ENCODE data around the gene ZNF574.
A peak's percentile ranks its signal among the peaks of the same experiment; 100 is the strongest.
"Not testable (repeated sequence)": the region's sequence is repeated elsewhere in the genome, so short reads cannot be mapped to it uniquely, and the experiment has no call there.

ZNF574 gene, protein sequence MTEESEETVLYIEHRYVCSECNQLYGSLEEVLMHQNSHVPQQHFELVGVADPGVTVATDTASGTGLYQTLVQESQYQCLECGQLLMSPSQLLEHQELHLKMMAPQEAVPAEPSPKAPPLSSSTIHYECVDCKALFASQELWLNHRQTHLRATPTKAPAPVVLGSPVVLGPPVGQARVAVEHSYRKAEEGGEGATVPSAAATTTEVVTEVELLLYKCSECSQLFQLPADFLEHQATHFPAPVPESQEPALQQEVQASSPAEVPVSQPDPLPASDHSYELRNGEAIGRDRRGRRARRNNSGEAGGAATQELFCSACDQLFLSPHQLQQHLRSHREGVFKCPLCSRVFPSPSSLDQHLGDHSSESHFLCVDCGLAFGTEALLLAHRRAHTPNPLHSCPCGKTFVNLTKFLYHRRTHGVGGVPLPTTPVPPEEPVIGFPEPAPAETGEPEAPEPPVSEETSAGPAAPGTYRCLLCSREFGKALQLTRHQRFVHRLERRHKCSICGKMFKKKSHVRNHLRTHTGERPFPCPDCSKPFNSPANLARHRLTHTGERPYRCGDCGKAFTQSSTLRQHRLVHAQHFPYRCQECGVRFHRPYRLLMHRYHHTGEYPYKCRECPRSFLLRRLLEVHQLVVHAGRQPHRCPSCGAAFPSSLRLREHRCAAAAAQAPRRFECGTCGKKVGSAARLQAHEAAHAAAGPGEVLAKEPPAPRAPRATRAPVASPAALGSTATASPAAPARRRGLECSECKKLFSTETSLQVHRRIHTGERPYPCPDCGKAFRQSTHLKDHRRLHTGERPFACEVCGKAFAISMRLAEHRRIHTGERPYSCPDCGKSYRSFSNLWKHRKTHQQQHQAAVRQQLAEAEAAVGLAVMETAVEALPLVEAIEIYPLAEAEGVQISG

DNA sequence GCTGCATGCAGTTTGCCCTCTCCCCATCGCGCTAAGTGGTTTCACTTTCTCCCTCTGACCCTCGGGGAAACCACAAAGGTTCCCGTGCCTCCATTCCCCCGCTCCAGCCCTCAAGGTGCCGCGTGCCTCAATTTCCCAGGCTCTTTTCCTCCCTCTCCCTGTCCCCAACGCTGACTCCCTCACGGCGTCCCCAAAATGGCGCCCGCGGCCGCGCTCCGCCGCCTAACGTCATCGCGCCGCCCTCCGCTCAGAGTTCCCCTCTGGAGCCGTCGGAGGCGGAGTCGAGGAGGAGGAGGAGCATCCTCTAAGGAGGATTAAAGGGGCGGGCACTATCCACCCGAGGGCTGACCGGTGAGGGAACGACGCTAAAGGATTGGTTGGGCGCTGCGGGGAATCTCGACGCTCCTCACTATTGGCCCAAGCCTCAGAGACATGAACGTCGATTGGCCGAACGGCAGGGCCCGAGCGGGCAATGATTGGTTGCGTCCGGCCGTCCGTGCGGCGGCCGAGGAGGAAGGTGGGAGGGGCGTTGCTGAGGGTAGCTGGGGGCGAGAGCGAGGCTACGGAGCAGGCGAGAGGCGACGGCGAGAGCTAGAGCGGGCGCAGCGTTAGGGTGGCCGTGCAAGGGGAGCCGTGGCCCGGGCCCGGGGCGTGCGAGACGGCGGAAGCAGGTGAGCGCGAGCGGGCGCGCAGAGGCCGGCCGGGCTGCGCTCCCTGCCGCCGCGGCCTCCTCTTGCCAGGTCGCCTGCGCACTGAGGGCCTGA lies at the start of gene ZNF574:
TSS of gene ZNF574 (plus strand) at position 551 of the 764 bp plus-strand sequence. CDS start 2,441 bp downstream, outside the sequence.
- peak; percentile 100 for DNase-seq

DNA sequence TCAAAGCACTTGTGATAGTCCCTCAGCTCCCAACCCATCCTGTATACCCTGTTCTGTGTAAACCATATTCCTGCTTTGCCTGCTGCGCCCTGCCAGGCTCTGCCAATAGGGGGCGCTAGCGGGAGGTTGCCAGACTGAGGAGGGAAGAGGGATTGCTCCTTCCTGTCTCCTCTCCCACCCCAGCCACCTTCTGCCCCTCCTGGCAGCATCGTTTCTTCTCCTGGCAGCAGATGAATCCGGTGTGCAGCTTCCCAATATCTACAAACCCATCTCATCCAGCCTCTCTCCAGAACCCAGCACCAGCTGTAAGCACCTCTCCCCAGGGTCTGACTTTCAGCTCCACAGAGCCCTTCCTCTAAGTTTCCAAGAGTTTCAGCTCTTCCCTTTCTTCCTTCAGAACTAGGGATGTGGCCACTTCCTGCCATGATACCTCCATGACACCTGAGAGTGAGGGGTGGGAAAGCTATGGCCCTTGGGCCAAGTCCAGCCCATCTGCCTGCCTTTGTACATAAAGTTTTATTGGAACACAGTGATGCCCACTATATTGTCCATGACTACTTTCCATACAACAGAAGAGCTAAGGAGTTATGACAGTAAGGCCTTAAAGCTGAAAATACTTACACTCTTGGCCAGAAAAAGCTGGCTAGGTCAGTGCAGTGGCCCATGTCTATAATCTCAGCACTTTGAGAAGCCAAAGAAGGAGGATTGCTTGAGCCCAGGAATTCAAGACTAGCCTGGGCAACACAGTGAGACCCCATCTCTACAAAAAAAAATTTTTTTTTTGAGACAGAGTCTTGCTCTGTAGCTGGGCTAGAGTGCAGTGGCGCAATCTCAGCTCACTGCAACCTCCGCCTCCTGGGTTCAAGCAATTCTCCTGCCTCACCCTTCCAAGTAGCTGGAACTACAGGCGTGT lies 47.4 kb upstream of the ZNF574 start:
- DNase-seq = no peak

DNA sequence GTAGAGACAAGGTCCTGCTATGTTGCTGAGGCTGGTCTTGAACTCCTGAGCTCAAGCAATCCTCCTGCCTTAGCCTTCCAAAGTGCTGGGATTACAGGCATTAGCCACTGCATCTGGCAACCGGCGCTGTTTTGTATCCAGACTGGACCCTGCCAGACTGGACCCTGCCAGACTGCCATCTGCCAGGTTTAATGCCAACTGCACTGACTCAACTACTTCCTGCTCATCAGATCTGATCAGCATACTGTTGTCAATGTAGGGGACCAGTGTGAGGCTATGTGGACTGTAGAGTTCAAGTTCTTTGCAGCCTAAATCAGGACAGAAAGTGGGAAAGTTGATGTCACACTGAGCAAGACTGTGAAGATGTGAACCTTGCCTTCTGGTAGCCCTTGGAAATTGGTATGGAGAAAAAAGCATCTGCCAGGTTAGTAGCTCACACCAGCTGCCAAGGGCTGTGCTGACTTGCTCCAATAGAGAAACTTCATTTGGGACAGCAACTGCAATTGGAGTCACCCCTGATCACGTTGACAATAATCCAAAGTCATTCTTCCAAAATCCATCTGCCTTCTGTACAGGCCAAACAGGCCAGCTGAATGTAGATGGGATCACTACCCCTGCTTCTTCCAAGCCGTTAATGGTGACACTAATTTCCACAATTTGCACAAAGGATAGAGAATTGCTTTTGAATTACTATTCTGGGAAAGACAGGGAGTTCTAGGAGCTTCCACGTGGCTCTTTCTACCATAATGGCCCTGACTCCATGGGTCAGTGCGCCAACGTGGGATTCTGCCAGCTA lies 45.1 kb upstream of the ZNF574 start:
- DNase-seq = no peak

DNA sequence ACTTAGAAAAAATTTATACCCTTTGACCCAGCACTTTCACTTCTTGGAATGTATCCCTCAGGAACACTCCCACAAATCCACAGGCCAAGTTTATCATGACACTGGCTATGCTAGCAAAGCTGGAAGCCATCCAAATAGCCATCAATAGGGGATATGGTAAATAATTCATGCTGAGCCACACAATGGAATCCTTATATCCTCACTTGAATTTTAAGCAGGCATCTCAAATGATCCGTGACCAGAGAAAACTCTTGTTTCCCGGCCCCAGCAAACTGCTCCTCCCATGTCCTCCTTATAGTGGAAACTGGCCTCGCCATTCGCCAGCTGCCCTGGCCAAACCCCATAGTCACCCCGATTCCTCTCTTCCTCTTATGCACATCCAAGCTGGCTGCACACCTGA lies 43.5 kb upstream of the ZNF574 start:
- DNase-seq = no peak

DNA sequence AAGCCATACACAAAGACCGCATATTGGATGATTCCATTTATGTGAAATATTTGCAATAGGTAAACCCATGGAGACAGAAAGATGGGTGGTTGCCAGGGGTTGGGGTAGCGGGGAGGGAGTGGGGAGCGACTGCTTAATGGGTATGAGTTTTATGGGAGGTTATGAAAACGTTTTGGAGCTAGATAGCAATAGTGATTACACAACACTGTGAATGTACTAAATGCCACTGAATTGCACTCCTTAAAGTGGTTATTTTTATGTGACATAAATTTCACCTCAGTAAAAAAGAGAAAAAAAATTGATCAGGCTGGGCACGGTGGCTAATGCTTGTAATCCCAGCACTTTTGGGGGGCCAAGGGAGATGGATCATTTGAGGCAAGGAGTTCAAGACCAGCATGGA lies 42.6 kb upstream of the ZNF574 start:
- DNase-seq = no peak

DNA sequence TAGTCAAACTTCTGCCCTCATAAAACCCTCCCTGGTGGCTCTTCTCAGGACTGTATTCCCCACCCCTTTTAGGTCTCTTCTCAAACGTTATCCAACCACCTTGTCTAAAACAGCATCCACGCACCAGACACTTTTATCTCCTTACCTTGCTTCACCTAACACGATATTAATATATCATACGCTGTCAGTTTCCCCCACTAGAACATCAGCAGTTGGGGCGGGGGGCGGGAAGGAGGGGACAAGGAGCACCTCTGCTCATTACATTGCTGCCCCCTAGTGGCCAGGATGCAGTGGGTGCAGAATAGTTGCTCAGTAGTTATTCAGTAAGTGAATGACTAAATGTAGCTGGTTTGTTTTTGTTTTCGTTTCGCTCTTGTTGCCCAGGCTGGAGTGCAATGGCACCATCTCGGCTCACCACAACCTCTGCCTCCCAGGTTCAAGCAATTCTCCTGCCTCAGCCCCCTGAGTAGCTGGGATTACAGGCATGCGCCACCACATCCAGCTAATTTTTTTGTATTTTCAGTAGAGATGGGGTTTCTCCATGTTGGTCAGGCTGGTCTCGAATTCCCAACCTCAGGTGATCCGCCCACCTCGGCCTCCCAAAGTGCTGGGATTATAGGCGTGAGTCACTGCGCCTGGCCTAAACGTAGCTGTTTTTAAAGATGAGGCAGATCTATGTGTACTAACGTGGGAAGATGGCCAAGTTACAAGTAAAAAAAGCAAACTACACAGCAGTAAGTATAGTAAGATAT lies 41.1 kb upstream of the ZNF574 start:
- DNase-seq = peak; percentile 60

DNA sequence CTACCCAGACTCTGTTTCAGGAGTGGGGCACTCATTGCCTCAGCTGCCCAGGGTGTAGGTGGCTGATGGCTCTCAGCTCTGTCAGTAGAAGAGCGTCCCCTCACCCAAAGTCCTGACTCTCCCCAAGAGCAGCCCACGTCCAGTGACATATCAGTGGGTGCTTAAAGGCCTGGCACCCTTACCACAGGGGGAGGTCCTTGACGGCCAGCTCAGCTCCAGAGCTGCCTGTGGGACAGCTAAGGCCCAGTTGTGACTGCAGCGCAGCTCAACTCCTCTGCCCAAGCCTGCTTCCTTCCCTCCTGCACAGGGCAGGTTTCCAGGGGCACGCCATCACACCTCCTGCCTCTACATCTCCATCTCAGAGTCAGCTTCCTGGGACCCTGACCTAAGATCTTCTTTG lies 38.3 kb upstream of the ZNF574 start:
- no peak for DNase-seq

DNA sequence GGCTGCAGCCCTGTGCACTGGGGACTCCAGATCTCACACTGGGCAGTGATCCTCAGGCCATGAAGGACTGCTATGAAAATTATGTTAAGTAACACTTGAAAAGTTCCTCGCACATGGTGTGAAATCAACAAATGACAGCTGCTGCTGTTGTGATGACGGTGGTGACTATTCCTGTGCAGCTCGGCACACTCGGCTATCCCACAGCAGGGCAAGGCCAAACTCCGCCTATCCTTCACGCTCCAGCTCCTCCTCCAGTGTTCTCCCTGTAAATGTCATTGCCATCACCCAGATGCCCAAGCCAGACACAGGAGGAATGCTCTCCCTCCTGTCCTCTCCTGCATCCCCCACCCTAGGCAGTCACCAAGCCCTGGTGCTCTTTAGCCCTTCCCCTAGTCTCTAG lies 37.3 kb upstream of the ZNF574 start:
- no peak for DNase-seq

DNA sequence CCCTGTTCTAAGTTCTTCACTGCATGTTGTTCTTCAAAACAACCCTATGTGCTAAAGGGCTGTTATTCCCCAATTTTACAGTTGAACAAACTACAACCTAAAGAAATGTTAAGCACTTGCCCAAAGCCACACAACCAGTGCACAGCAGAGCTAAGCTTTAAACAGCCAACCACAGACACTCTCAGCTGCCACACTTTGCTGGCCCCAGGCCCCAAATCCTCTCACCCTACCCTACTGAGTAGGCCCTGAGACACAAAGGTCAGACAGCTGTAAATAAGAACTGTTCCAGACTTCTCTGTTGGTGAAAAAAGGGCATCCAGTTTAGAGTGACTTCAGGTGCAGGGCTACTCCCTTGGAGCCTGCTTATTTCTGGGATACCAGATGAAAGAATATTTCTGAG lies 35.9 kb upstream of the ZNF574 start:
- no peak for DNase-seq

DNA sequence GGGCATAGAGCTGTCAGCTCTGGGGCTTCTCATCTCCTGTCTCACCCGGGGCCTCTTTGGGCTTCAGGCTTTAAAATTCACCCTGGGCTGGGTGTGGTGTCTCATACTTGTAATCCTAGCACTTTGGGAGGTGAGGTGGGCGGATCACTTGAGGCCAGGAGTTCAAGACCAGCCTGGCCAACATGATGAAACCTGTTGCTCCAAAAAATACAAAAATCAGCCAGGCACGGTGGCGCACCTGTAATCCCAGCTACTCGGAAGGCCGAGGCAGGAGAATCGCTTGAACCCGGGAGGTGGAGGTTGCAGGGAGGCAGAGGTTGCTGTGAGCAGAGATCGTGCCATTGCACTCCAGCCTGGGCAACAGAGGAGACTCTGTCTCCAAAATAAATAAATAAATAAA lies 35.5 kb upstream of the ZNF574 start:
- not testable (repeated sequence) for DNase-seq

DNA sequence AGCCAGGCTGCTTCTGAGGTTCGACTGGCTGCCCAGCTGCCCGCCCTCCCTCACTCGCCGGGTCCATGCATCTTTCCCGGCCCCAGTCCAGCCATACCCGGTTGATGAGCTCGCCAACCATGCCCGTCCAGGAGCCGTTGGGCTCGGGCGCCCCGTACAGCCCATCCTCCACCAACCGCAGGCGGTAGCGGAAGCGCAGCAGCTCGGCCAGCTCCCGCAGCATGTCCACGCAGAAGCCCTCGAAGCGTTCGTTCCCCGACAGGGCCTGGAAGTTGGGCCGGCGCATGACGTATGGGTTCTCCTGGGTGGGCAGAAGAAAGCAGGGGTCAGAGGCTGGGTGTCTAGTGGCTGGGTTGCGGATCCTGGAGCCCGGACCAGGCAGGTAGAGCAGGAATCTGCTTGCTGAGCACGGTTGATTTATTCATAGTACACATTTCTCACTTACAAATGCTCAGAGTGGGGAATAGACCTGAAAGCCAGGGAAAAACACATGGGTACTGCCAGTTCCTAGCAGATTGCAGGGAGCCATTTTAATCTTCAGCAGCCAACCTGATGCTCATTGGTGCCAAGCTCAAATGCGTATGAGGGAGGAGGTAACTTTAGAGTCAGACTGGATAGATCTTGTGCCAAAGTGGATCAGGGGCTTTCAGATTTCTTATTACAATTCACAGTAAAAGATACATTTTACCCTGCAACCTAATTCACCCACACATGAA lies 33.4 kb upstream of the ZNF574 start:
- DNase-seq = no peak

DNA sequence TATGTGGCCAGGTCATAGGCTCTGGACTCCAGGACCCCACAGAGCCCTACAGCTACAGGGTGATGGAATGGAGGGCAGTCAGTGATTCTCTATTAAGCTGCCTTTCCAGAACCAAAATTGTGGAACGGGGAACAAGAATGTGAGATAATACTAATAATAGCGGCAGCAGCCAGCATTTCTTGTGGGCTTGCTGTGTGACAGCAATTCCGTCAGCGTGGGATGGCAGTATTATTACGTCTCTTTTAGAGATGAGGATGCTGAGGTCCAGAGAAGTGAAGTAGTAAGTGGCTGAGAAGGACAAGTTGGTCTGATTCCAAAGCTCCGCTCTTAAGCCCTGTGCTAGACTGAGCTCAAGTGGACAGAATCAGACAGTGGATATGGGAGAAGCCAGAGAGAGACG lies 30.4 kb upstream of the ZNF574 start:
- DNase-seq = no peak

DNA sequence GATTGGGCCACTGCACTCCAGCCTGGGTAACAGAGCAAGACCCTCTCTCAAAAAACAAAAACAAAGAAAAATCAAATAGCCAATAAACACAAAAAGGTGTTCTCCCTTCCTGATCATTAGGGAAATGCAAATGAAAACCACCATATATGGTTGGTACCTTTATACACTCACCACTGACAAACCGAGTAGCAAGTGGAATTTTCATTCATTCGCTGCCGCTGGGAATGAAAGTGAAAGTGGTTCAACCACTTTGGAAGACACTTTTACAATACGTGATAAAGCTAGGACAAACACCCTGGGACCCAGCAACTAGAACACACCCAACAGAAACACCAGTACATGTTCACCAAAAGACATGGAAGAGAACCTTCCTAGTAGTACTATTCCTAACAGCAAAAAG lies 27.0 kb upstream of the ZNF574 start:
- no peak for DNase-seq

DNA sequence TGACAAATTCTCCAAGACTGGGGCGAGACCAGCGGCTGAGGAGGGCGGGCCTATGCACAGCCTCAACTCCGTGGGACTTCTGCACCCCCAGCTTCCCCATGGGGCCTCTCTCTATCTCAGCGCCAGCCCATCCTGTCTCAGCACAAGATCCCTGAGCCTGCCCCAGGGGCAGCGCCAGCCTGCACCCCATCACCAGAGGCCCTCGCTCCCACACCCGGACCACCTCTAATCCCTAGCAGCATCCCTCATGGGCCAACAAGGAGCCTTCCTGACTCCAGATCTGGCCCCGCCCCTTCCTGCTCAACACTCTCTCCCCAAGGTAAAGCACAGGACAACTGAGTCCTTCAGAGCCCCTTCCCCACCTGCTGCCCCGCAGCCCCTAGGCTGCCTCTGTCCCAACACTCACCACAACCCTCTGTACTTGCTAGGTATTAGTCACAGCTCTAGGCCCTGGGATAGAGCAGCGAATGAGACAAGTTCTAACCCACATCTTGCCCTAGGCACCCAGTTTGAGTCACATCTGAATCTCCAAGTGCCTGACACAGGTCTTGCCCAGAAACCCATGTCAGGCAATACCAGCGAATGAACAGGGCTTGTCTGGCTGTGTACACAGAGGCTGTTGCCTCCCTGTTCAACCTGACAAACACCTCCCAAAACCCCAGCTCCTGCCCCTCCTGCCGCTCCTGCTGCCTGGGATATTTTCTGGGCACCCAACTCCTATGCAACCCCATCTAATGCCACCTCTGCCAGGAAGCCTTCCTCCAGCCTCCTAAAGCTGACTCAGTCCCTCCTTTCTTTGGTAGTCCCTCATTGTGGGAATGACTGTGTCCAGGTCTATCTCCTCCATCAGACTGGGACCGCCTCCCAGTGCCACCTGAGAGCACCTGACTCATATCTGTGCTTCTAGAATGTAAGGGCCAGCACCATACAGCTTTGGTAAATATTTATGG lies 24.5 kb upstream of the ZNF574 start:
- no peak for DNase-seq

DNA sequence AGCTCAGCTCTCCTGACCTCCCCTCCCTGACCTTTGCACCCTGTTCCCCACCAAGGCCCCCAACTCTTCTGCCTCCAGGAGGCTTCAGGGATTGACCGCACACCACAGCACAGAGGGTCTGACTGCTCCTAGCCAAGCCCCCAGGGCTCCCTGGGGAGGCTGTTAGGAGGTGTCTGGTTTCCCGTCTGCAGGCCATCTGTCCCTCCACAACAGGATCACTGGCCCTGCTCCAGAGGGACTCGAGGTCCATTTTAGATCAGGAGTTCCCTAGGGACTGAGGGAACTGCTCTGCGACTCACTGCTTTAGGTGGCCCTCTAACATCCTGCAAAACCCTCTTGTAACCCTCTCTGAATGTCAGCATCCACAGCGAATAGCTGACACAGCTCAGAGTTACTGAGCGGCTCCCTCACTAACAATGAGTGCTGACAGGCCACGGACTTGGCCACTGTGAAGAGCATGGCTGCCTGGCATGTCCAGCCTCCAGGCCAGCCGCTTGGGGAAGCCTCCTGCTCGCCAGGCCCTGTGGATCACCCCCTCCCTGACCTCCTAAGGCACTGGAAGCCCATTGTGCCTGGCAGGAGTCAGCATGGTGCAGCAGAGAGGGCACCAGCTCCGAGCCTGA lies 23.6 kb upstream of the ZNF574 start:
- no peak for DNase-seq

DNA sequence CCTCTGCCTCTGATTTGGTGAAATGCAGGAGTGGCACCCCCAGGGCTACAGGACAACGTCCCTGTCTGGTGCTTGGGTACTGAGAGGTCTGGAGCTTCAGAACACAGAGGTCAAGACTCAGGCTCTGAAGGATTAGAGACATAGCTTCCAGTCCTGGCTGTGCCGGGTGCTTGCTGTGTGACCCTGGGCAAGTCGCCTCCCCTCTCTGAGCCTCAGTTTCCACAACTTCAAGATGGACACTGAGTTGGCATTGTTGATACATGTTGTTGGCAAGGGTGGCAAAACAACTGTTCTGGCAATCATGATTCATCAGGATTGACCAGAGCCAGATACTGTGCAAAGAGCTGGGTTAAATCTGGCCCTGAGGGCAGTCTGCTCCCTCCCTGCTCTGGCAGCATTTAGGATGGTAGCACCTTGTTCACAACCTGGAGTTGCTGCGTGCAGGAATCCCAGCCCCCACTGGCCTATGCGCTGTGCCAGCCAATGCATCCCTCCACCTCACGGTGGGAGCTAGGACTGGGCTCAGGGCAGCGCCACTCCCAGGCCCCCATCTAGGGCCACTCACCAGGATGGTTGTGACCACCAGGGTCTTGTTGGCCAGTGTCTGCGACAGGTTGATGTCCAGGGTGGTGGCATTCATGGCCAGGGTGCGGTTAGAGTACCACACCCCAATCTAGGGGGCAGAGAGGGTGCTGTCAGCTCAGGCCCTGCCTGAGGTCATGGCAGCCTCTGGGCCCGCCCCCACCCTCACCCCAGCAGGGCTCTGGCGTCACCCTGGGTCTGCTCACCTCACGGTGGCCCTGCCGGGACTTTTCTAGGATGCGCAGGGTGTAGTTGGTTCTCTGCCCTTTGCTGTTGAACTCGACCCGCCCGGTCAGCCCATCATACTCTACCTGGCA lies 22.7 kb upstream of the ZNF574 start:
- no peak for DNase-seq

DNA sequence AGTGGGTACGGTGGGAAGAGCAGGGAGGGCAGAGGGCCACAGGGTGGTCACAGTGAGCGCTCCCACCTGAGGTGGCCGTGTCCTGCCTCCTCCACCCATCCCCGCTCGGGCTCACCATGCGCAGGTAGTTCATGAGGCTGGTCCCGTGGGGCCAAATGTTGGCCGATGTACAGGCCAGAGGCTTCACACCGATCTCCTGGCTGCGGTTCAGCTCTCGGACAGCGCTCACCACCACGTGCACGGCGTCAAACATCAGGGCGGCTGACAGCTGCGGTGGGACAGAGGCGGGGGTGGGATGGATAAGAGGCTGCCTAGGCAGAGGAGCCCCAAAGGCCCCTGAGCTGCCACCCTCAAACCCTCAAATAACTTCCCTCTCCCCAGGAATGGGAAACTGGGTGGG lies 21.8 kb upstream of the ZNF574 start:
- no peak for DNase-seq

Data from fibroblast of upper back skin (primary cell).